SU-DHL-6 (cell line): ENCODE results near the gene CFAP251.

Source experiments
- H2AFZ ChIP-seq: fragments of 200-600 bp; sonication (generic); 2 replicates; pipeline ENCODE4 v1.6.1; 2014; ENCODE audit warnings: low read depth, mild to moderate bottlenecking, moderate library complexity, mixed read lengths, antibody characterized with exemption, low read length; ENCODE audit not compliant: severe bottlenecking
- H3F3A ChIP-seq: fragments of 200-600 bp; shearing (Covaris generic); 2 replicates; pipeline ENCODE4 v1.6.0; 2016; ENCODE audit warnings: antibody characterized with exemption, mild to moderate bottlenecking; ENCODE audit not compliant: insufficient read depth
- H3K27ac ChIP-seq: fragments of 200-600 bp; sonication (generic); 2 replicates; pipeline ENCODE4 v1.5.1; 2016; ENCODE audit warnings: low read depth, mild to moderate bottlenecking, low read length, moderate library complexity, mixed read lengths
- H3K27me3 ChIP-seq: fragments of 200-600 bp; sonication (generic), shearing (Covaris generic); 2 replicates; pipeline ENCODE4 v1.6.0; 2014; ENCODE audit warnings: mild to moderate bottlenecking, low read length
- H3K36me3 ChIP-seq: fragments of 200-600 bp; sonication (generic); 2 replicates; pipeline ENCODE4 v1.6.1; 2014; ENCODE audit warnings: mild to moderate bottlenecking, low read length, mixed read lengths
- H3K4me2 ChIP-seq: fragments of 300-600, 200-600 bp; shearing (Covaris generic), sonication (generic); 2 replicates; pipeline ENCODE4 v1.6.0; 2014; ENCODE audit warnings: low read length, low read depth, mild to moderate bottlenecking; ENCODE audit not compliant: poor library complexity, severe bottlenecking
- H3K4me3 ChIP-seq: fragments of 200-600 bp; sonication (generic); 2 replicates; pipeline ENCODE4 v1.5.1; 2014; ENCODE audit warnings: antibody characterized with exemption, low read length, mild to moderate bottlenecking, mixed read lengths; ENCODE audit not compliant: insufficient read depth, poor library complexity, severe bottlenecking
- H3K79me2 ChIP-seq: fragments of 200-600 bp; sonication (generic); 2 replicates; pipeline ENCODE4 v1.6.1; 2014; ENCODE audit warnings: mild to moderate bottlenecking, low read length, moderate library complexity; ENCODE audit not compliant: insufficient read depth
- H3K9ac ChIP-seq: fragments of 200-600 bp; sonication (generic); 2 replicates; pipeline ENCODE4 v1.7.0; 2014; ENCODE audit warnings: mild to moderate bottlenecking, low read length
- H3K9me2 ChIP-seq: fragments of 200-600 bp; sonication (generic); replicated peaks from 2 replicates; pipeline ENCODE4 v1.6.1; 2014; ENCODE audit warnings: low read length; ENCODE audit not compliant: insufficient read depth
- H3K9me3 ChIP-seq: fragments of 200-600 bp; sonication (generic); 2 replicates; pipeline ENCODE4 v1.6.1; 2014; ENCODE audit warnings: low read length, mixed read lengths; ENCODE audit not compliant: insufficient read depth
- H4K20me1 ChIP-seq: fragments of 200-600 bp; sonication (generic); 2 replicates; pipeline ENCODE4 v1.6.1; 2014; ENCODE audit warnings: low read depth, mild to moderate bottlenecking, antibody characterized with exemption, low read length, moderate library complexity, mixed read lengths
- CTCF ChIP-seq: fragments of 200-600 bp; sonication (generic); IDR thresholded peaks from one replicate; pipeline ENCODE4 v1.5.1; 2017; ENCODE audit warnings: antibody characterized with exemption, mild to moderate bottlenecking, low read length, moderate library complexity; ENCODE audit not compliant: insufficient read depth, poor library complexity, severe bottlenecking
- EZH2phosphoT487 ChIP-seq: fragments of 200-600 bp; sonication (generic), shearing (Covaris generic); conservative IDR thresholded peaks from 2 replicates; pipeline ENCODE4 v1.6.1; 2018; ENCODE audit warnings: mild to moderate bottlenecking, antibody characterized with exemption, low read length, moderate library complexity, mixed read lengths

Gene CFAP251

GRCh38 chr12:121930862-121931261 is 12.5 kb downstream of the CFAP251 start:
- Histone ChIP-seq H3K4me2 (no peak overlapping the region), H4K20me1 (no peaks in the 10 kb centered on the region), H2AFZ (no peak overlapping the region), H3K36me3 (no peaks in the 10 kb centered on the region), H3K9ac (no peak overlapping the region), H3K79me2 (no peaks in the 10 kb centered on the region), H3K9me3 (no peaks in the 10 kb centered on the region), H3K9me2 (no peaks in the 10 kb centered on the region), H3K4me3 (no peak overlapping the region), H3F3A (peaks cover 6% of the 10 kb centered on the region; the same call in 1 of the 2 replicates), H3K27me3 (no peaks in the 10 kb centered on the region), H3K27ac (no peak overlapping the region)
- no peak for TF ChIP-seq CTCF

GRCh38 chr12:121932176-121932536 is 13.8 kb downstream of the CFAP251 start:
- Histone ChIP-seq H2AFZ (no peak overlapping the region), H3K79me2 (no peaks in the 10 kb centered on the region), H3K27me3 (no peaks in the 10 kb centered on the region), H3K9me2 (no peaks in the 10 kb centered on the region), H3K27ac (no peak overlapping the region), H4K20me1 (no peaks in the 10 kb centered on the region), H3K4me3 (no peak overlapping the region), H3K36me3 (no peaks in the 10 kb centered on the region), H3F3A (no peaks in the 10 kb centered on the region), H3K4me2 (no peak overlapping the region), H3K9ac (no peak overlapping the region), H3K9me3 (no peaks in the 10 kb centered on the region)
- TF ChIP-seq EZH2phosphoT487 (no peak), CTCF (no peak)

- no peaks in the 10 kb centered on the region for H4K20me1 ChIP-seq
- H3K79me2 ChIP-seq, result no peaks in the 10 kb centered on the region
- no peaks in the 10 kb centered on the region for H3K9me2 ChIP-seq
- no peak overlapping the region for H3K9ac ChIP-seq
- no peak overlapping the region for H2AFZ ChIP-seq
- H3K4me3 ChIP-seq, result no peak overlapping the region
- no peak overlapping the region for H3K4me2 ChIP-seq
- H3K9me3 ChIP-seq, result no peaks in the 10 kb centered on the region
- H3K27ac ChIP-seq, result no peak overlapping the region
- H3K27me3 ChIP-seq, result no peaks in the 10 kb centered on the region
- H3K36me3 ChIP-seq, result no peaks in the 10 kb centered on the region
- H3F3A ChIP-seq, result no peaks in the 10 kb centered on the region
- TF ChIP-seq EZH2phosphoT487, result no peak
- no peak for TF ChIP-seq CTCF
Measured at GRCh38 chr12:121932914-121933521, 14.6 kb downstream of the CFAP251 start.
